Activated naive CD8-positive, alpha-beta T cell treated with anti-CD3 and anti-CD28 coated beads, Interleukin-2, amount 50 U/mL, for 16 hours (primary cell): ENCODE measurements around the gene BBS9.

ENCODE experiments used
- DNase-seq: peaks from one replicate; pipeline ENCODE4 v3.0.0-alpha.2; 2020; ENCODE audit warnings: low read depth, low spot score

The BBS9 gene

DNA sequence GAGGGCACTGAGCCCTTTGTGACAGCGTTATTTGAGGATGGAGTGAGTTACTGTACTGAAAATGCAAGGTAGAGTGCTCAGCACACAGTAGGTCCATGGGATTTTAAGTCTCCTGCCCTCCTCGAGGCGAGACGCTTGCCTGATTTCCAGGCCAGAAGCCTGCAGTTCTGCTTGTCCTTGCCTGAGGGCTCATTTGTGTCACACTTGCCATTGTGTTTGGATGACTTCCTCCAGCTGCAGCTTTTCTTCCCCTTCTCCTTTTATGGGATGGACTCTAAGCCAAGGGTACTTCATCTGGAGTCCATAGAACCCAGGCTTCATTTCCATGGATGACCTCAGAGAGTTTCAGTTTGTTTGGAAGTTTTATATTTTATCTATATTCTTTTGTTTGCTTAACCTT, 471.7 kb downstream of the BBS9 start:
- DNase-seq = no peak

DNA sequence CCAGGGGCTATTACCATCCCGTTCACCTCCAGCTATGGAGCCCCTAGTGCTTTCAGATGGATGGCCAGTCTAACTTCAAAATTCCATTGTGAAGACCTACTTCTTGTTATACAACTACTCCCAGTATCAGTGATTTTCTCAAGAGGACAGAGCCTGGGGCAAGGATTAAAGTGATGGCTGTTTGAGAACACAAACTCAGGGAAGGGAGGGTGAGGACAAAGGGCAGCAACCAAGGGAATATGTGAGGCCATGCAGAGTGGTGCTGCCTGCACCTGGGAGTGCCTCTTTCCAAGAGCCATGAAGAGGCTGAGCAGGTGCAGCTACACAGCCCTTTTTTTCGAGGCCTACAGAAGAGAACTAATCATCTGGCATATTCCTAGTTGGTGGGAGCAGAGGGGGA, 472.5 kb downstream of the BBS9 start:
- no peak for DNase-seq

- DNase-seq = no peak
Observed at GRCh38 chr7:33604056-33604455, 474.7 kb downstream of the BBS9 start.

DNA sequence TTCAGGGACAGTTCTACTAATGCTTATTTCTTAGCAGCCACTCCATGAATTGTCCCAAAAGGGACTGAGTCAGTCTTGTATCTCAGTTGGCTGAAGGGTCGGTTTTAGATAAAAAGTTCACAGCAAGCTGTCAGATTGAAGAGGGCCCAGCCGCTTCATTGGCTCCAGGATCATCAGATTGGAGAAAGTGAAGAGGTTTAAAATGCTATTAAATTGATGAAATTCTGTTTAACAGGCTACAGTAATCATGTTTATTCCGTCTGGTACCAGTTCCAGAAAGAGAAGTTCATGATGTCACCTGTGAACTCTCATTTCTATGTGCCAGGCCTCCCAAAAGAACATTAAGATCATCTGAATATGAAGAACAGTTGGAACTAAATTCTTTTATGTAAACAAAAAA, 481.6 kb downstream of the BBS9 start:
- no peak for DNase-seq

DNA sequence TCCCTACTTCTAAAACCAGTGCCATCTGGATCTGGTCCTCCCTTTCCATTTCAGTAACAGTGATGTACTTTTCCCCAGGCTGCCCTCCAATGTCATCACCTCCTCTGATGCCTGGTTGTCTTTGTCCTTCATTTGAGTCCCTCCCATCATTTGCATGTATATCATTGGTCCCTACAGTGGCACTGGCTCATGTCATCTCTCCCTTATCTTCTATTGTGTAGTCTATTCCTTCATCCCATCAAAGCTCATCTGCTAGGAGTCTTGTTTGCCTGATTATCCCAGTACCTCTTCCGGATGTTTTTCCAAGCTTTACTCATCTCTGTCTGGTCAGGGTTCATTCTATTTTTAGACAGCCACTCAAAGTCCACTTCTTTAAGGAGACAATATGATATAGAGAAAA, 483.1 kb downstream of the BBS9 start:
- no peak for DNase-seq

DNA sequence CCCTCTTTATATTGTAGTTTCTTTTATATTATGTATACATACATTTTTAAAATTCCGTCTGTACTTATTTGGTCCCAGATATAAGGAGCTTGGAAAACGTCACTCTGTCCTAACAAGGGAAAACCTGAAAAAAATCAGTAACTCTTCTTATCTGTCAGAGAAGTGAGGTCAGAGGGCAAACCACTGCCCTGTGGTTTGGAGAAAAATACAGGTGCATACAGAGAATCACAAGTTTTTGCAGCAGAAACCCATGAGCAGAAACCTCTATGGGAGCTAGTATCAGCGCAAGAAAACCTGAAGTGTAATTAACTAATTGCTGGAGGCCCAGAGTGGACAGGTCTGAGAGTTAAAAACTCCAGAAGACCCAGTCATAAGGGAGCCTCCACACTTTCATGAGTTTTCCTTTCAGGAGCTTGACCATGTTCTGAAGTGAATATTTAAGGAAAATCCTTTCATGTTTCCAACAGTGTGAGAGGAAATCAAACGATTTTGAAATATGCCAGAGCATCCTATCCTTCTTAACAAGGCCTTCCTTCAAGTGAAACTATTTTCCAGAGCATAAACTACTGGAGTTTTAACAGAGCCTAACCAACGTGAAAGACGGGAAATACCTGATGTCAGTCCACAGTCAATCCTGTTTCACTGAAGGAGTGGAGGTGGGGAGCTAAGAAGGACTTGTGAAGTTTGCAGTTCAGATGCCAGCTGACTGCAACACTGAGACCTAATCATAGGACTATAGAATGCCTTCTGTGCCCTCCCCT, 485.2 kb downstream of the BBS9 start:
- DNase-seq = no peak

GRCh38 chr7:33616752-33617151, 487.4 kb downstream of the BBS9 start:
- DNase-seq = no peak

- DNase-seq = no peak
Observed at GRCh38 chr7:33619264-33619663, 489.9 kb downstream of the BBS9 start.

GRCh38 chr7:33623267-33623666, 493.9 kb downstream of the BBS9 start:
- no peak for DNase-seq

- DNase-seq = no peak
Observed at GRCh38 chr7:33624215-33624614, 494.9 kb downstream of the BBS9 start.

- DNase-seq = no peak
Observed at GRCh38 chr7:33626869-33627268, 497.5 kb downstream of the BBS9 start.

DNA sequence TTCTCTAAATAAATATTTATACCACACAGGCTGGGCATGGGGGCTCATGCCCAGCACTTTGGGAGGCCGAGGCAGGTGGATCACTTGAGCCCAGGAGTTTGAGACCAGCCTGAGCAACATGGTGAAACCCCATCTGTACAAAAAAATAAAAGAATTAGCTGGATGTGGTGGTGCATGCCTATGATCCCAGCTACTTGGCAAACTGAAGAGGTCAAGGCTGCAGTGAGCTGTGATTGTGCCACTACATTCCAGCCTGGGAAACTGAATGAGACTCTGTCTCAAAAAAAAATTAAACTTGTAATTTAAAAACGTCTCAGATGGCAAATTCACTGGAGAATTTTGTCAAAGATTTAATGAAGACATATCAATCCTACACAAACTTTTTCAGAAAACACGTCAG, 498.4 kb downstream of the BBS9 start:
- DNase-seq = no peak

DNA sequence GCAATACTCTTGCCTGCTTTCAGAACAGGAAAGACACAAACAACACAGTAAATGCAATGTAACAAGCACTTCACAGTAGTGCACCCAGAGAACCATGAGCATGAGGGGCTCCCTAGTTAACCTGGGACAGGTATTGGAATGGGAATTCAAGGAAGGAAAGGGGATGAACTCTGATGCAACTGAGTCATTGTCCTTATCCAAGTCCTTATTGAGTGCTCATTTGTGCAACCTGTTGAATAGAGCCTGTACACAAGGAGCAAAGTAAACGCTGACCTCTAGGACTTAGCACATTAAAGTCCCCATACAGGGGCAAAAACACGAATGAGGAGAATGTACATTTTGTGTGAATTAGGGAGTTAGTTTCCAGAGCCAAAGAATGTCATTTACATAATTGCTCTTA, 499.5 kb downstream of the BBS9 start:
- no peak for DNase-seq

GRCh38 chr7:33630359-33630758, 501.0 kb downstream of the BBS9 start:
- no peak for DNase-seq

GRCh38 chr7:33632322-33632721, 503.0 kb downstream of the BBS9 start:
- DNase-seq = no peak

DNA sequence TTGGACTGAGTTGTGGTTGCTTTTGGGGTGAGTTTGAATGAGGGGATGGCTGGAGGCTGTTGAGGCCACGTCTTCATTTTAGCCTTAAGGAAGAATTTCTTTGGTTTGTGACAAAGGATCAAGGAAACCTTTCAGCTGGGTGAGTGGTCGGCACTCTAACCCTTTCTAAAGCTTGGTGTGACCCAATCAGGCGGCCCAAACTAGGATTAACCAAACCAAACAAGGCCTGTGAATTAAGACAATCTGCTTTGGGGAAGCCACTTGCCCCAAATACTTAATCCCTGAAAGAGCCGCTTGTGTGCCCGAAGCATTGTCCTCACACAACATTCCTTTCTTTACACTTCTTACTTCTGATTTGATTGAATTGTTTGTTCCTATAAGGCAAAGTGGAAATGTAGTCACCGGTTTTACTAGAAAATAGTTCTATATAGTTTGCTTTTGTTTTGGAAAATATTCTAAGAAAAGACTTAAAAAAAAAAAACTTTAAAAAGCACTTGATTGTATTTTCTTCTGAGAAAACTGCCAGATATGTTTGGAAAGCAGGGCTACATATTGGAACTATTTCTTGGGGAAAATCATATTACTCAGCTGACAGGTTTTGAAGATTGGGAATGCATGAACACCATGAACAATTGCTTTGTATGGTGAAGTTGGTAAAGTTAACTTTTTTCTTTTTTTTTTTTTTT, 503.6 kb downstream of the BBS9 start:
- no peak for DNase-seq

DNA sequence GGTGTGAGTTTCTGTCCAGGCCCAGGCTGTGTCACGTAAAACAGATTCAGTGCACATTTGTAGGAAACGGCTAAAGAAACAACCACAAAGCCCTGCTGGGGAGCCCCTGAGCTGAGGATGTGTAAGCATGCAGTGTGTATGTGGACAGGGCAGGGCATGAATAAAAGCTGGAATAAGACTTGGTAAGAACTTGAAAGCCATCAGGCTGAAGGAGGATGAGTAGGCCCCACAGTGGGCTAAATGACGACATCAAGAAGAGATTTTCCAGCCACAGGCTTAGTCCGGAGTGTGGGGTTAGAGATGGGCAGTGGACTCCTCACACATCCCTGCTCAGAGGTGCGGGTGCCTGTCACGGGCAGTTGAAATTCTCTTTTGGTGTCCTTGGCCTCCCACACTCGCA, 505.2 kb downstream of the BBS9 start:
- no peak for DNase-seq

- DNase-seq = no peak
Observed at GRCh38 chr7:33636359-33636758, 507.0 kb downstream of the BBS9 start.

DNA sequence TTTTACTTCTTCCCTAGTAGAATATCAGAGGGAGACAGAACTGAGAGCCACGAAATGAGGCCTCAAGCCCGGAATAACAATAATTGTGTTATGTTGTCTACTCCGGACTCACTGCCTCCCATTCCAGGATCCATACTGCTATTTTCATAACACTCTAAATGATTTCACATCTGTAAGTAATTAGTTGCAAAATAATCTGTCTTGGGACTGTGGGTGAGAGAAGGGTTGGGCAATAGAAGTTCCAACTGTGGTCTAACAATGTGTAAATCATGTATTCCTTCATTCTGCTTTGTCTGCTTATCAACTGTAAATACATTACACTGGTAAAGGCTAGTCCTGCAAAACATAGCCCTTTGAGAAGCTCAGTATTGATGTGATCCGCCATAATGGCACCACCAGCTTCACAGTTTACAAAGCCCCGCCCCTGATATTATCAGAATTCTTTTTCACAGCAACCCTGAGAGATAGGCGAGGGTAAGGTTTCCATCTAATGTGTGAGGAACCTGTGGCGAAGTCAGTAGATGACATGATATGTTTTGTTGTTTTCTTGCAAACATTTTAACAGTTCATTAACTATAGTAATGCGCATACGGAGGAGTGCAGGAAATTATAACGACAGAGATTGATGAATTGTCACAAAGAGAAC, 510.3 kb downstream of the BBS9 start:
- no peak for DNase-seq

- DNase-seq = no peak
Observed at GRCh38 chr7:33640741-33641140, 511.4 kb downstream of the BBS9 start.

DNA sequence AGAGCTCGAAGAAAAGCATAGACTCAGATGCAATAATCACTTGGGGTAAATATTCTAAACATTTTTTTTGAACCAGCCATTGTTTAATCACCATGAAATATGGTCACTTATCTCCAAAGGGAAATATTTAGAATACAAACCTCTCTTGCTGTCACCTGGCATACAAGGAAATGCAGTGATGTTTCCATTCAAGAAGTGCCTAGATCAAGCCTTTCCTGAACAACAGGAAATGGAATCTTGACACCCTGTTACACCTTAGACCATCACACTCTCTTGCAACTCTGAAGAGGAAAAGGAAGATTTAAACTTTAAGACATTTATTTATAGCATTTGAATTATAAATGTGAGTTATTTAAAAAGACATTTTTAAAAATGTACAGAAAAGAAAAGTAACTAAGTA, 512.9 kb downstream of the BBS9 start:
- no peak for DNase-seq

DNA sequence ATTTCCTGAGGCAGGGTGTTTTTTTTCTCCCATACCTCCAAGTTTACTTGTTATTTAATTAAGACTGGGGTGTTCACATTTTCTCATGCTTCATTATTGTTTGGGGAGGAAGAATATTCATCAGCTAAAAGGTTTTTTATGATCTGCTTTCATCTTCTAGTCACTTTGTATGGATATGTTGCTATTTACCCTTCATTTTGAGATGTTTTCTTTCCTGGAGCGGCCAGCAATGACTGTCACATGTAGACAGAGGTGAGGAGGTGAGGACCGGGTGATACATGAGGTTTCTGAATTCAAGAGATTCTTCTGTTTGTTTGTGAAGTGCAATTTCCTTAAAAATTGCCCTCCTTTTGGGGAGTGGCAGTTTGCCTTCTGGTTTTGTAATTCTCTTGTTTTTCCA, 514.2 kb downstream of the BBS9 start:
- no peak for DNase-seq

DNA sequence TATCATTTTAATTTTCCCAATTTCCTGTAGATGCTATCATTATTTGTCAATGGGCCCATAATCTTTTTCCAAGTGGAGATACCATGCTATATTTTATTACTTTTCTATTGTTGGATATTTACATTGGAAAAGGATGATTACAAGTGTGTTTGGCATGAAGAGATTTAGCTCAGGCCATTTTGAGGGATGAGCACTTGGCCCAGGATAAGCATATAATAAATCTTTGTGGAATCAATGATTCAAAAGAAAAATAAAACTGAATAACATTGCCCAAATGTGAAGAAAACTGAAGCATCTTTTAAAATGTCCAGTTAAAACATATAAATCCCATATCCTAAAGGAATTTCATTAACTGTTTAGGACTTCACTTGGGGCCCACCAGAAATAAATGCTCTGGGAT, 515.1 kb downstream of the BBS9 start:
- no peak for DNase-seq
